Measurements from ENCODE around the gene CECR2.
"Not testable (repeated sequence)": the region's sequence is repeated elsewhere in the genome, so short reads cannot be mapped to it uniquely, and the experiment has no call there.

Gene CECR2

GRCh38 chr22:17566016-17566687 is 196.9 kb downstream of the CECR2 start:
- DNase-seq (ENCODE audit: low read depth in 1 of 2, low spot score in 1 of 2): not testable (repeated sequence)

DNA sequence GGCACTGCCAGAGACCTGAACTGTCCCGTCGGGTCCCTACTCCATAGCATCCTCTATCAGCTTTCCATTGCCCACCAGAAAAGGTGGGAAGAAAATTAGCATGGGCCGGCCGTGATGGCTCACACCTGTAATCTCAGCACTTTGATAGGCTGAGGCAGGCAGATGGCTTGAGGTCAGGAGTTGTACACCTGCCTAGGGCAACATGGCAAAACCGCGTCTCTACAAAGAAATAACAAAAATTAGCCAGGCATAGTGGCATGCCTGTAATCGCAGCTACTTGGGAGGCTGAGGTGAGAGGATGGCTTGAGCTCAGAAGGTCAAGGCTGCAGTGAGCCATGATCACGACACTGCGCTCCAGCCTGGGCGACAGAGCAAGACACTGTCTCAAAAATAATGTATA is 197.5 kb downstream of the CECR2 start:
- no peak for DNase-seq (ENCODE audit: low read depth in 1 of 2, low spot score in 1 of 2)

DNA sequence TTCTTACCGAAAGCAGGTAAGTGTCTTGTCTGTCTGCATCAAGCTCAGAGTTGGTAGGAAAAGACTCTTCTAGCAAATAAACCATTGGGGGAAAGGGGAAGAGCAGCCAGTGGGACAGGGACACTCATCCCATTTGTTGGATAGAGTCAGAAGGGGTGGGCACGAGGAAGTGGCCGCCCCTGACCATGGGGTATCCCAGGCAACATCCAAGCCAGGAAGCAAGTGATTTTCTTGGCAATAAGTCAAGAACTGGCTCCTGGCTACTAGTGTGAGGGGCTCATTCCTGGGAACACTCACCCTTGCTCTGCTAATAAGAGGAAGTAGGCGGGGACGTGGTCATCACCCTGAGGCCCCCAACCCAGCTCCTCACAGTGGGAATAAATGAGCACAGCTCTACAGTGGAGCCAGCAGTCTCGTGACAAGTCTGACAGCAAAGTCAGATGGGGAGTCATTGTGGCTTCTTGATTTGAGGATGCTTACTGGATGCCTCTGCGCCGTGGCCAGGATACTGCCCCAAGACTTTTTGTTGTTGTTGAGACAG is 200.8 kb downstream of the CECR2 start:
- DNase-seq (ENCODE audit: low read depth in 1 of 2, low spot score in 1 of 2): no peak

- DNase-seq (ENCODE audit: low read depth in 1 of 2, low spot score in 1 of 2): no peak
These were observed 201.8 kb downstream of the CECR2 start for GRCh38 chr22:17570851-17571631.

- no peak for DNase-seq (ENCODE audit: low read depth in 1 of 2, low spot score in 1 of 2)
These were observed 205.9 kb downstream of the CECR2 start for GRCh38 chr22:17575151-17575550.

GRCh38 chr22:17575681-17576080 is 206.4 kb downstream of the CECR2 start:
- no peak for DNase-seq (ENCODE audit: low read depth in 1 of 2, low spot score in 1 of 2)

DNA sequence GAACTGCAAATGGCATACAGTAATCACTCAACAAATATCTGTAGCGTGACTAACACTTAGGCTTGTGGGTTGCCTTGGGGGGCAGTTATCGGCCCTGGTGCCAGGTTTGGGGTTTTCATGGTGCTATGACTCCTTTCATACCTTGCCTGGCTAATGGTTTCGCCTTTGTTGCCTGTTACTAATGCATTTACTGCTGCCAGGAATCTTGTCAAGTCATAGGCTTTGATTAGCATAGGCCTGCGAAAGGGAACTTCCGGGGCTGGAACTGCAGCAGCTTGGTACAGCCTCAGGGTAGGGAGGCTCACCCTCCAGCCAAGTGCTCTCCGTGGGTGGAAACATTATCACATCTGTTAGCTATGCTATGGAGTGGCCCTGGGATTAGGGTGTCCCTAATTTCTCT is 207.2 kb downstream of the CECR2 start:
- no peak for DNase-seq (ENCODE audit: low read depth in 1 of 2, low spot score in 1 of 2)

- no peak for DNase-seq (ENCODE audit: low read depth in 1 of 2, low spot score in 1 of 2)
These were observed 209.0 kb downstream of the CECR2 start for GRCh38 chr22:17578136-17578754.

DNA sequence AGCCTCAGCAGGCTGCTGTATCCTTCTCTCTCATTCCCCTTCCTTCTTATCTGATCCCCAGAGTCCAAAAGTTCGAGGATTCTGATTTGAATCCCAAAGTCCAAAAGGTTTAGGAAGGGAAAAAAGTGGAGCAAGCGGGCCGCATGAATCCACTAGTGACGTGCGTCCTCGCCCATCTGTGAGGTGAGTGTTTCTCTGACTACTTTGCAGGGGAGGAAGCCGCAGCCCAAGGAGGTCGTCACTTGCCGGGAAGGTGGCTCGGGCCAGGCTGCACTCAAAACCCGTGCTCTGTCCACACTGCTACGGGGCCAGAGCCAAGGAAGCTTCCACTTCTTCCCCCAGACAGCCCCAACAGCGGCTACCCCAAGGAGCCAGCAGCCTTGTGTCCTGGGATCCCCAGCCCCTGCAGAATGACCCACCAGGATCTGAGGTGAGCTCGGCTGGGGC is 210.3 kb downstream of the CECR2 start:
- DNase-seq (ENCODE audit: low read depth in 1 of 2, low spot score in 1 of 2): no peak

DNA sequence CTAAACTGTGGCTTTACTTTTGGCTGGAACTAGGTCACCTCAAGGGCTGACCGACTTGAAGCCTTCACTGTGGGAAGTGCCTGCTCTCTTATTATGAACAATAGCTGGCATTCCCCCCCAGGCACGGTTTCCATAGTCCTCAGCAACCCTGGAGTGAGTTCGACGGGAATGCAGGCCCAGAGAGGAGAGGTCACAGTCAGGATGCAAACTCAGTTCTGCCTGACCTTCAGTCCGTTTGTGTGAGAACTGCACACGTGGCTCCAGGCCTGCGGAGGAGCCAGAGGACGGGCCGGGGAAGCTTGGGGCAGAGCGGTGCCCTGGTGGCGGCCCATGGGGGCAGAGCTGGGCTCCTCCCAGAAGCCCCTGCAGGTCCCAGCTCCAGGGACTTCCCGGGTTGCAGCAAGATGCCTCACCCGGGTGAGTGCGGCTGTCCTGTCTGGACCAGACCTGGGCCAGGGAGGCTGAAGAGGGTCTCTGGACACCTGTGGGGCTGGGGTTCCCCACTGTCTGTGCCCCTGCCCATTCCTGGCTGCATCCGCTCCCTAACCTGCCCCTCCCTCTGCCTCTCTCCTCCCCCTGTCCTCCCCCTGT is 211.3 kb downstream of the CECR2 start:
- no peak for DNase-seq (ENCODE audit: low read depth in 1 of 2, low spot score in 1 of 2)

- no peak for DNase-seq (ENCODE audit: low read depth in 1 of 2, low spot score in 1 of 2)
These were observed 211.8 kb downstream of the CECR2 start for GRCh38 chr22:17581056-17581455.

- DNase-seq (ENCODE audit: low read depth in 1 of 2, low spot score in 1 of 2): no peak
These were observed 212.4 kb downstream of the CECR2 start for GRCh38 chr22:17581631-17582030.

GRCh38 chr22:17583151-17583550 is 213.9 kb downstream of the CECR2 start:
- no peak for DNase-seq (ENCODE audit: low read depth in 1 of 2, low spot score in 1 of 2)

DNA sequence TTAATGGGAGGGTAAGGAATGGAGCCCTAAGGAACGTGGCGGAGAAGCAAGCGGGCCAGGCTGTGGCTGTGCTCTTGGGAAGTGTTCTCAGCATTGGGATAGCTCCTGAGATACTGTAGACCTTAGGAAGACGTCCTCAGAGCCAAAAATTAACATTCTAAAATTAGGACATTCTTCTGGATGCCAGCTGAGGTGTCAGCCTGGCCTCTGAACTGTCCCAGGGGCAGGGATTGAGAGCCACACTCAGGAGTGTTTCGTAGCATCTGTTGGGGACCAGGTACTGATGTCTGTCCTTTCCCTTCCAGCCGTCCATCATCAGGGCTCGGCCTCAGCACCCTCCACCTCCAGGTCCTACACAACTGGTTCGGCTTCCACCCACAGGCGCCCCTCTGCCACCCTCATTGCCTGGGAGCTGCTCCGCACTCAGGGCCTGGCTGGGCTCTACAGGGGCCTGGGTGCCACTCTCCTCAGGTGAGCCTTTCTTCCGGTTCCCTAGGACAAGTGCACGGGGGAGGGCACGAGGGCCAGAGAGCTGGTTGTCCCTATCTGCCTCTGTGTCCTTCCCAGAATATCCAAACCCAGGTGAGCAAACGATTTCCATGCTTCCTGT is 217.7 kb downstream of the CECR2 start:
- no peak for DNase-seq (ENCODE audit: low read depth in 1 of 2, low spot score in 1 of 2)

DNA sequence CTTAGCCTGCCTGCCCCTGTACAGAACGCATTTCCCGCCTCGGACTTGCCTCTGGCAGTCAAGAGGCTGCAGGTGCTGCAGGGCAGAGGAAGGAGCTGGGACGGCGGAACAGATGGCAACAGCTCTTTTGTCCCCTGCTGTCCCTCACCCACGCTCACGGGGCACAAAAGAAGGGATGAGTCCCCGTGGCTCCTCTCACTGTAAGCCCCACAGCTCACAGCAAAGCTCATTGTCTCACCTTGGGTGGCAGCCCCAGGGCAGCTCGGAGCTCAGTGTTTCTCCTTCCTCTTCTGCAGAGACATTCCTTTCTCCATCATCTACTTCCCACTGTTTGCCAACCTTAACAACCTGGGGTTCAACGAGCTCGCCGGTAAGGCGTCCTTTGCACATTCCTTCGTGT is 218.4 kb downstream of the CECR2 start:
- DNase-seq (ENCODE audit: low read depth in 1 of 2, low spot score in 1 of 2): no peak

DNA sequence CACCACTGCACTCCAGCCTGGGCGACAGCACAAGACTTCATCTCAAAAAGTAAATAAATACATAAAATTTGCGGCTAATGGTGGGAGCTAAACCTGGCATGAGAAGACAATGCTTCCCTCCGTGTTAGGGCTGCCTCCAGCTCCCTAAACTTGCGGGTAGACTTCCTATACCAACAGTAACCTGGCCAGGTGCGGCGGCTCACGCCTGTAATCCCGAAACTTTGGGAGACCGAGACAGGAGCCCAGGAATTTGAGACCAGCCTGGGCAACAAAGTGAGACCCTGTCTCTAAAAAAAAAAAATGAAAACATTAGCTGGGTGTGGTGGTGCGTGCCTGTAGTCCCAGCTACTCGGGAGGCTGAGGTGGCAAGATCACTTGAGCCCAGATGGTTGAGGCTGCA is 219.3 kb downstream of the CECR2 start:
- DNase-seq (ENCODE audit: low read depth in 1 of 2, low spot score in 1 of 2): no peak

- DNase-seq (ENCODE audit: low read depth in 1 of 2, low spot score in 1 of 2): no peak
These were observed 220.6 kb downstream of the CECR2 start for GRCh38 chr22:17589810-17590375.

GRCh38 chr22:17590586-17590985 is 221.3 kb downstream of the CECR2 start:
- DNase-seq (ENCODE audit: low read depth in 1 of 2, low spot score in 1 of 2): no peak

DNA sequence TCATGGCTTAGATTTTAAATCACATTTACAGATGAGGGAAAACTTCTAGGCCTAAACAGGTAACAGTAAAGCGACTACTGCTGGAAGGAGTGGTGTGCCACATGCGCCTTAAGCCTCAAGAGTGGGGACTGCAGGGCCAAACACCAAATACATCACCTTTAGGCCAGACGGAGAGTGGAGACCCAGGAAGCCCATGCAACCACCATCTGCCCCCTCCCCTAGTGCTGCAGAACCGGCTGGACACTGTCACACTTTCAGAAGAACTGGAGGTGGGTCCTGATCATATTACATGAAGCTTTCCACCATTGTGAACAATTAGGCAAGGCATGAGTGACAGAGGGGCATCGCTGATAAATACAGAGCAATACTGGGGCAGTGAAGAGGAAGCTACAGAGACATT is 222.9 kb downstream of the CECR2 start:
- DNase-seq (ENCODE audit: low read depth in 1 of 2, low spot score in 1 of 2): no peak

GRCh38 chr22:17596226-17596625 is 227.0 kb downstream of the CECR2 start:
- no peak for DNase-seq (ENCODE audit: low read depth in 1 of 2, low spot score in 1 of 2)

DNA sequence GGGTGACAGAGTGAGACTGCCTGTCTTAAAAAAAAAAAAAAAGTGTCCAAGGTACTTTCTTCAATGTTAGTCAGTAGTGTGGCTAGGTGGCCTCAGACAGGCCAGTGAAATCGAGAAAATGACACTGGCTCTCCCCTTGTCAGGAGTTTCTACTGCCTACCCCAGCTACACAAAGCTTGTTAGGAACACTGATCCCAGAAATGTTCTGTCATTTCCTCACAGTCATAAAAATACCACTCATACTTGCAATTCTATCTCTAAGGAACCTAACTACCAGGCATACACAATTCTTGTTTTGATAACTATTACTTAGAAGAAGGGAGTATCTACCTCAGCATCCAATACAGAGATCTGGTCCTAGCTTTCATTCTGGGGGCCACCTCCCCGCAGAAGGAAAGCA is 228.0 kb downstream of the CECR2 start:
- no peak for DNase-seq (ENCODE audit: low read depth in 1 of 2, low spot score in 1 of 2)
